ENCODE measurements around the gene AMBN.

DNA sequence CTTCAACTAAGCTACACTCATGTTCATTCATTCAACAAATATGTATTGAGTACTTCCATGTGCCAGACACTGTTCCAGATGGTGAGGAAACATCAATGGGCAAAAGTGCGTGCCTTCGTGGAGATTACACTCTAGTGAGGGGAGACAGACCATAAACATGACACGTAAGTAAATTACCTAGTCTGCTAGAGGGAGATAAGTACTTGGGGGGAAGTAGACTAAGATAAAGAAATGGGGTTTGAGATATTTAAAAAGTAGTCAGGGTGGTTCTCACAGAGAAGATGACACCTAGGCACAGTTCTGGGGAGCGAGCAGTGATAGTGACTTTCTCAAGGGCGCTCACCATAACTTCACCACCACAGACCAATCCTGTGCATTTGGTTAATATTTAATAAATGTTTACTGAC lies 62.6 kb downstream of the AMBN start:
- TF ChIP-seq CTCF (IDR thresholded peaks at IDR 0.05; ENCODE audit: low read depth, low read length, poor library complexity, severe bottlenecking) (no peak), EZH2phosphoT487 (IDR thresholded peaks at IDR 0.05; ENCODE audit: borderline replicate concordance, low read length) (no peak)

Data from DOHH2 (cell line).